Sciatic nerve (tissue), 1 donor: ENCODE data around the gene OSBPL7. TPM values are rescaled to one million over a fixed set of nuclear protein-coding genes. Genes with fewer than 3 reads are reported as not detected.

Experiments
- total RNA-seq: library from RNA; stranded (reverse); fragmentation: NEBNext Ultra II Directional; extraction: Animal tissue kit (Norgen Biotek cat#: 25700); gene quantifications from one replicate; pipeline ENCODE4 v1.2.1, GENCODE V29; 2021
- donor health status: DM: no; HTN: no; CAD: no.

Gene OSBPL7
- total RNA-seq, 1 donor from 2014 or later: 13.5 TPM

Other genes starting within 250 kb of the OSBPL7 start
- 223 TPM for gene KPNB1, start 171.9 kb downstream of the OSBPL7 start, total RNA-seq
- gene TBKBP1, start 127.6 kb downstream of the OSBPL7 start, total RNA-seq: 19.9 TPM
- 1.1 TPM for gene TBX21, start 88.6 kb downstream of the OSBPL7 start, total RNA-seq
- gene MRPL10, start 9.7 kb upstream of the OSBPL7 start, total RNA-seq: 26.6 TPM
- gene LRRC46, start 9.9 kb upstream of the OSBPL7 start, total RNA-seq: 0.89 TPM
- gene SCRN2, start 19.5 kb upstream of the OSBPL7 start, total RNA-seq: 39.4 TPM
- gene SP6, start 29.4 kb upstream of the OSBPL7 start, total RNA-seq: 0.62 TPM
- 24.2 TPM for gene SP2, start 74.4 kb upstream of the OSBPL7 start, total RNA-seq
- 20.0 TPM for gene PNPO, start 119.8 kb upstream of the OSBPL7 start, total RNA-seq
- not detected for gene PRR15L, start 136.1 kb upstream of the OSBPL7 start, total RNA-seq
- 187 TPM for gene CDK5RAP3, start 149.3 kb upstream of the OSBPL7 start, total RNA-seq
- 72.7 TPM for gene COPZ2, start 216.0 kb upstream of the OSBPL7 start, total RNA-seq
- 287 TPM for gene NFE2L1, start 226.6 kb upstream of the OSBPL7 start, total RNA-seq